NCI-H2196 (cell line): ENCODE measurements around the gene GFPT2.

ENCODE experiments used
- DNase-seq: peaks from one replicate; lab custom pipeline; 2025; ENCODE audit not compliant: unreplicated experiment; lab: John Stamatoyannopoulos, UW

GFPT2 gene

DNA sequence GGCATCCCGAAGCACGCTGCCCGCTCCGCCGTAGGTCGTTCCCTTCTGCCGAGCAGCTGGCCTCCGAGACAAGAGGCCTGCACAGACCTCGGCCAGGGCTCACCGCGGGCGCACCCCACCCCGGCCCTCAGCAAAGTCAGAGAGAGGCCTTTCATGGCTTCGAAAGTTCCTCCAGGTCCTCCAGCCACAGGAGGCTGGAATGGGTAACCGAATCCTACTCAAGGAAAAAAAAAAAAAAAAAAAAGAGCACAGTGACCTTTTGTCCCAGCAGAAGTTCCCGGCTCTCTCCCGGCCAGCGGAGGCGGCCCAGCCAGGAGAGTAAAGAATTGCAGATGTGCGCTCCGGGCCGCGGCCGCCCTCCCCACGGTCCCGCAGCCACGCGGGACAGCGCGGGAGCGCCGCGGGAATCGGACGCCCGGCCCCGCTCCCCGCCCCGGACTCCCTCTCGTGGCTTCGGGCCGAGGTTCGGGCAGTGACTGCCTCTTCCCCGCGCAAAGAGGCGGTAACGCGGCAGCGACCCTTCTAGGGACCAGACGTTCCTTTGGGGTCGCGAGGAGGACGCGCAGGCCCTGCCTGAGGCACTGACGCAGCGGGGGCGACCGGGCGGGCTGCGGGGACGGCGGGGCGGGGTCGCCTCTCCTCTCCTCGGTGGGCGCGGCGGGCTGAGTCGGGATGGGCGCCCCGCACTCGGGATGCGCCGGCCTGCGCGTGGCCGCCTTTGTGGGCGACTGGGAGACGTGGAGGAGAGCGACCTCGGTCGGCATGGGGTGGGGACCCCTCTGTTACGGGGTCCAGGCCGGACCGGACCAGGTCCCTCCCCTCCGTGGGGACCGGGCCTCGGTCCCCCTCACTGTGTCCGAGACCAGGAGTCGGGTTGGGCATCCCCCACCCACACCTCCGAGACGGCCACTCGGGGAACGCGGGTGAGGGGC is 754 bp downstream of the GFPT2 start:
- DNase-seq = no peak

DNA sequence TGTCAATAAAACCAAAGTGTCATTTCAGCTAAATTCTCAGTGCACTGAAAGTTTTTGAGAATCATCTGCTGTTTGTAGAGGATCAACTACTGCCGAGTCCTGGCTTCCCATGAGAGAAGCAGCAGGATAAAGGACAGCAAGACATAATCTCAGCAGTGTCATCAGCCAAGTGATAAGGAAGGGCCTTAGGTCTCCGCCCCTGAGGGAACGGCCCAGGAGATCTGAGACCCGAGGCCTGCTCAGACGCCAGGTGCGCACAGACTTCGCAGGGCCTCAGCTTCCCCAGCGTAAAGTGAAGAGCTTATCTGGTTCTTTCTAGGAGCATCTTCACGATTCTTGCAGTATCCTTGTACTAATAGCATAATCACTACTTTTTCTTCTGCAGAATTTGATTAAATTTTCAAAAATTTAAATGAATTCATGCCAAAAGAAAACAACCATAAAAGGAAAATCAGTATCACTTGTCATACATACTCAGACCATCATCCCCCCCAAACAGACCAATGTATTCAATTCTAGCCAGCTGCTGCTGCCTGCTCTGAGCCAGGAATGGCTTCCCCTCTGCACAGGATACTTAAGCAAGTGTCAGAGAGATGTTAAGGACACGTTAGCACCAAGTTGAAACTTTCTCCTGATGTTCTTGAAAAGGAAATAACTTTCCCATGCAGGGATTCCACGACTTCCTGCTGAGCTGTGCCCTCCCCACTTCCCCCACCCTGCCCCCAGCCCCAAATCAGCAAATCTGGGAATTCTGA is 2.2 kb downstream of the GFPT2 start:
- DNase-seq = no peak

DNA sequence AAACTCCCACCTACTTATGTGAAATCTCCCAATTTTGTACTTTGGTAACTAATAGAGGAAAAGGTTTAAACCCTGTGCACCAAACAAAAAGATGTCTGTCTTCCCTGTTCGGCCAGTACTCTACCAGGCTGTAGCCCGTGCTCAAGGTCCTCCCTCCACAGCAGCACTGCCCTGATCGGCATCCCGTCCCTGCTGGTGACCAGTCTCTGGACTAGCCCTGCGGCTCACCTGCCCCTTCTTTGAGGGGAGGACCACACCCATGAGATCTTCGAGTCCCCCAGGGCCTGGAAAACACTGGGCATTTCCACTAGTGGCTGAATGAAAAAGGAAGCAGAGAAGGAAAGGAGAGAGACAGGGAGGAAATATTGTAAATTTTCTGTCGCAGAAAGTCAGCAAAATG is 2.8 kb downstream of the GFPT2 start:
- no peak for DNase-seq

DNA sequence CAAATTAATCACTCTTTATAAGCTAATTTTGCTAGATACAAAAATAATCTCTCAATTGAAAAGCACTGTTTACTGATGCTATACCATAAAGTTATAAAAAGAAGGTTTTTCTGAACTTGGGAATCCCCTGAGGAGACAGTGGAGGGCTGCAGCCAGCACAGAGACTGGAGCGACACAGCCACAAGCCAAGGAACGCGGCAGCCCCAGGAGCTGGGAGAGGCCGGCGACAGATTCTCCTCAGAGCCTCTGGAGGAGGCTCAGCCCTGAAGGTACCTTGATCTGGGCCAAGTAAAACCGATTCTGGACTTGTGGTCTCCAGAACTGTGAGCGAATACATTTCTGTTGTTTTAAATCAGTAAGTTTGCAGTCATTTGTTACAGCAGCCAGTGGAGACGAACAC is 3.7 kb downstream of the GFPT2 start:
- DNase-seq = no peak

DNA sequence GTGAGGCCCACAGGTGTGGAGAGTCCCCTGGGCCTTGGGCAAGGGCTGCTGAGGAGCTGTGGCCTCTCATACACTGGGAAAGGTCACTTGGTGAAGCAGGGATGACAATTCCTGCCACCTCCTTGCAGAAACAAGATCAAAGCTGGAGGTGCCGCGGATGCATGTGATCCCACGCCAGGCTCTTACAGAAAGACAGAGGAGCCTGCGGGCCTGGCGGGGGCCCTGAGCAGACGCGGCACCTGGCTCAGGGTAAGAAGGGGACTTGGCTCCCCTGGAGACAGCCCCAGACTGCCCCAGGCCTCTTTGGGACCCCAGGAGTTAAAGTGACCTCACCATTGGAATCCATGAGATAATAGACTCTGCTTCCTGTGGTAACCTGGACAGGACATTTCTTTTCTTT is 4.8 kb downstream of the GFPT2 start:
- DNase-seq = no peak

DNA sequence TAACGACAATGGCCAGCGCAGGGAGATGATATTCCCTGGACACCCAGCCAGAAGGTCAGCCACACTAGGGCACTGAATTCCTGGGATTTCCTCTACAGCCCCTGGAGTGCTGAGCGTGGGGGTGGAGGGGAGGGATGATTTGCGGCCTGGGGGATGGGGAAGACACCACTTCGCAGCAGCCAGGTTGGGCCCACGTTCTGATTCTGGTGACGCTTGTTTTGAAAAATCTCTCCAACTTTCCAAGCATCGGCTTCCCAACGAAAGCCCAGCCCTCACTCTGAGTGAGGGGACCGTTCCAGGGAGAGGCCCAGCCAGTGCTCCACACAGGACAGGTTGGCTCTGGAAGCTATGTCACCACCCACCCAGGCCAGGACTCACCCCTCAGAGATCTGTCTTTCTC is 5.4 kb downstream of the GFPT2 start:
- DNase-seq = no peak

DNA sequence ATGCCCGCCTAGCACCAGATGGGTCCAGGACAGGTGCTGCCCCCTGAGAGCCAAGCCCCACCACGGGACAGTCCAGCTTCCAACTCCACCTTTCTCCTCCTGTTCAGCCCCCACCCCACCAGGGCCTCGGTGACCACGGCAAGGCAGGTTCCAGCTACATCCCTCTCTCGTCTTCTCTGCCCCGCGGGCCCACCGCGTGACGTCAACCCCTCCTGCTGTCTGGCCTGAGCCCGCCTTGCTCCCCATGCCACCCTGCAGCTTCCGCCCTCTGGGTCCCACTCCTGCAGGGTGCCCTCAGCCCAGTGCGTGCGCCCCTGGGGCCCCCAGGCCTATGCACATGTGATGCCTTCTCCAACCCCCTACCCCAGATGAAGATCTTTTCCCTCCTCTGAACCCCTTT is 6.8 kb downstream of the GFPT2 start:
- no peak for DNase-seq

DNA sequence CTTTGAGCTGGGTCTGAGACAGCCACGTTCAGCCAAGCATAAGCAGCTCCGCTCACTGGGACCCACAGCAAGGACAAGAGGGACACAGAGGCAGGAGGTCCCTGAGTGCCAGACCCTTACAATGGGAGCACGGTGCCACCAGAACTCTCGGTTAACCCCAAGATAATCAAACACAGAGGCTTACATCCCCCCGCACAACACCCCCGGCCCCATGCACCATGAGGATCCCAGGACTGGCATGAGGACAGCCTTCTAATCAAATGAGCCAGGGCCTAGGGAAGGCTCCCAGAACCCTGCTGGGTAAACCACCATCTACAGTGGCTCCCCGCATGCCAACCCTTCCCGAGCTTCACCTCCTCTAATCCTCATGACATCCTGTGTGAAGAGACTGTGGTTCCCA is 7.4 kb downstream of the GFPT2 start:
- no peak for DNase-seq

DNA sequence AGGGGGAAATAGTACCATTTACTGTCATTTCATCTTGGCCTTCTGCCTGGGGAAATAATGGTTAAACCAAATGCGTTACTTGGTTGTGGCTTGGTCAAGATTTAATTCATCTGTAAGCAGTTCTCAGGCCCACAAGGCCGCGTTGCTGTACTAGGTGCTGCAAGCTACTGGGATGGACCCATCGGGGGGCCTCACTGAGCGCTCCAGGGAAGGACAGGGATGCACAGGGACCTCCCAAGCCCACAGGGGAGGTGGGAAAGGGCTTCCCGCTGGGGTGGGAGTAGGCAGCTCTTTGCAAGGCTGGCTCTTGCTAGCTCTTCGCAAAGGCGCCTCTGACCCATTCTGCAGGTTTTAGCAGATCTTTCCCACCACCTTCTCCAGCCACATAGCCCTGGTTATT is 8.0 kb downstream of the GFPT2 start:
- DNase-seq = no peak

DNA sequence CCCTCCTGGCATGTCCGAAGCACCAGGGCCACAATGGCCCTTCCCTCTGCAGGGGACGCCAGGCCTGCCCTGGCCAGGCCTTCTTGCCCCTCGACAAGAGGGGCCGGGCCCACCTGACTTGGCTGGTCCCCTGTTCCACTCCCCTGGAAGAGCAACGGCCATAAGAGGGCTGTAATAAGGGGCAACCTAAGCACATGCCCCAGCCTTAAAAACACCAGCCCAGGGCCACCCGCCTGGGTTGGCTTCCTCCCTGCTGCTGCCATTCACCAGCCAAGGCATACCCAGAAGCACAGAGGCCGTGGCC is 8.5 kb downstream of the GFPT2 start:
- DNase-seq = no peak

DNA sequence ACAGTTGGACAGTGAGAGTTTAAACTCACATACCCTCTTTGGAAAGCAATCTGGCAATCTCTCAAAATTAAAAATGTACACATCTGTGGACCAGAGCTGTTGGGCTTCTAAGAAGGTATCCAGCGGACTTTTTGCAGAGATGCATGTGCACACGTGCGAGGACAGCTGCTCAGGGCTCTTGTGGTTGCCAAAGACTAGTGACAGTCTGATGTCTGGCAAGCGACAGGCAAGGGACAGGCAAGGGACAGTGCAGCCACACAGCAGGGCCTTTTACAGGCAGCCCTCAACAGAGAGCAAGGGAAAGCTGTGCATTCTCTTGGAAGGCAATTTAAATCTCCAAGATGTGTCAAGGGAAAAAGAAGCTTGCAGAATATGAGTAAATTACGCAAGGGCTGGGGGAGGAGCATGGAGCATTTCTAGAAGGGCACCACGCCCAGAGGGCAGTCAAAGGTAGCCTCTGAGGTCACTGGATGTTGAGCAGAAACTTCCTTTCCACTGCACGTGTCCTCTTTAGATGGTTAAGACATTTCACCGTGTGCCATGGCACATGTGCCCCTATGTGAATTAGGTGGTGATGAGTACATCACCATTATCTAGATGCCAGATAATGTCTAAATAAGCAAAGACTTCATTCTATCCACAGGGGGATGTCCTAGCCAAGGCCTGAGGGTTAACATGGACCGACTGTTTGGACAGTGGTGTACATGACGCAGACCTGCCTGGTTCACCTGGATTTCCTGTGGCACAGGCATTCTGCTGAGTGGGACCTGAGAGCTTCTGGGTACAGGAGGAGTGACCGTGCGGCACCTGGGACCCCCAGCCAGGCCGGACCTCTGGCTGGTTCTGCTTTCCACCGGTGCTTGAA is 9.1 kb downstream of the GFPT2 start:
- DNase-seq = no peak

DNA sequence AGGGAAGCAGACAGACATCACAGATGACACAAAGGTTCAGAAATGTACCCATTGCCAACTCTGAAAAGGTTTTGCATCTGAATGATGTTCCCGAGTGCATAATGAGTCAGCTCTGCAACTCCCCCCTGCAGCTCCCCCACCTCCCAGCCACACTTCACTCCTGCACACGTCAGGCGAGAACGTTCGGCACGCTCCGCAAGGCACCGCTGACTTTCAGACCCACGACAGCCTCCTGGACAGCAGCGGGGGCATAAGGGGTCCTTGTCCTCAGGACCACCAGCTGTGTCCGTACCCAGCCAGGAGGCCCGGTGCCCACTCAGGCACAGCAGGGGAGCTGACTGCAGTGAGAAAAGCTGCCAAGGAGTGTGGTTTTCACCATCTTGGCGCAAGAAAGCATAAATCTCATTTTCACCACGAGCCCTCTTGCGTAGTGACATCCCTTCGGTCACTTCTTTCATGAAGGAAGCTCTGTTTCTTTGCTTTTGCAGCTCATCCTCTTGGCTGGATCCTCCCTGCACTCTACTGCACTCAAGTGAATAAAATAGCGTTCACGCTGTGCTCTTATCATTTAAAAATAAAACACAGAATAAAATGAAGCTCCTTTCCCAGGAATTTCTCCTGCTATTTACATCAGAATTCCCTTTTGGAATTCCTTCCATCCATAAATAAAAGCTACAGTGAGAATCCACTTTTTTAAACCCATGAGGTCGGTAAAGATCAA is 9.9 kb downstream of the GFPT2 start:
- no peak for DNase-seq

DNA sequence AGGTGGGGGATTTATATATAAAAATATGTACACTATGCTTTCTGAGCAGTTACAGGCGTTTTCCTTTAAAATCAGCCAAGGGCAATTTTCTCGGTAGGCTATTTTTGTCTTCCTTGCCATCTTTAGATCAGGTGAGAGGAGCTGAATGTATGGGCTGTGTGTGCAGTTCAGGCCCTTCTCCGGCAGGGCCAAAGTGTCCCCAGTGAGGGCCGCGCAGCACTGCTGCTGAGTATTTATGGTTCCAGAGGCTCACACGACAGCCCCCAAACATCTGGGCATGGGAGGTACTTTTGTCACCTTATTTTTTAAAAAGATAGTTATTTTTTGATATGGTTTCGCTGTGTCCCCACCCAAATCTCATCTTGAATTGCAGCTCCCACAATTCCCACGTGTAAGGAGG is 11.5 kb downstream of the GFPT2 start:
- DNase-seq = no peak

DNA sequence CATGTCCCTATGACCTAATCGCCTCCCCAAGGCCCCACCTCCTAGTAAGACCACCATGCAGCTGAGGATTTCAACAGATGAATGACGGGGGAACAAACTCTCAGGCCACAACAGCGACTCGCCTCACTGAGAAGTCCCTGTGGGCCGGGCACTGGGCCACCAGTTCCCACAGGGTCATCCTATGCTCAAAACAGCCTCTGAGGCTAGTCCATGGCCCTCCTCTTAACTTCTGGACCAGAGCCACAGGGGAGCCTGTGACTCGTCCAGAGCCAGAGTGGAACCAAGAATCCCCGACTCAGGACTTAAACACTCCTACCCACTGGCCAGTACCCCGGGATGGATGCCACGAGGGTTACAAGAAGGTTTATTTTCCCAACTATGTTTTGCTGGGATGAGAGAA is 12.3 kb downstream of the GFPT2 start:
- DNase-seq = no peak

DNA sequence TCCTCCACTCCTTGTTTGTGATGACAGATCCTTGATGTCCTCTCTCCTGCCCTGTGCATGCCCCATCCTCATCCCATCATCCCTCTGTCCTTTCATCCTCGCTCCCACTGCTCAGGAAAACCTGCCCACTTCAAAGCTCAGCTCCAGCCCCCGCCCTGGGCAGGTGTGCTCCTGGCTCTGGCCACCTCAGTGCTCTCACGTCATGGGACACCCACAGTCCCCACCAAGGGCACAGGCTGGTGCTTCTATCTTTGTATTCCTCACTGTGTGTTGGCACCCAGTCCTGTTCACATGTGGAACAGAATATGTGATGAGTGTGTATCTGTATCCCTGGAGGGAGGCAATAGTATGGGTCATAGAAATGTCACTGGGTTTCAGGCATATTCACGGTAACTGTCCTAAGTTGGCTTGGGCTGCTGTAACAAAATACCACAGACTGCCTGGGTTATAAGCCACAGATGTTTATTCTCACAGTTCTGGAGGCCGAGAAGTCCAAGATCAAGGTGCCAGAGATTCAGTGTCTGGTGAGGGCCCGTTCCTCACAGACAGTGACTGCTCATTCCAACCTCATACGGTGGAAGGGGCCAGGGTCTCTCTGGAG is 13.5 kb downstream of the GFPT2 start:
- no peak for DNase-seq

DNA sequence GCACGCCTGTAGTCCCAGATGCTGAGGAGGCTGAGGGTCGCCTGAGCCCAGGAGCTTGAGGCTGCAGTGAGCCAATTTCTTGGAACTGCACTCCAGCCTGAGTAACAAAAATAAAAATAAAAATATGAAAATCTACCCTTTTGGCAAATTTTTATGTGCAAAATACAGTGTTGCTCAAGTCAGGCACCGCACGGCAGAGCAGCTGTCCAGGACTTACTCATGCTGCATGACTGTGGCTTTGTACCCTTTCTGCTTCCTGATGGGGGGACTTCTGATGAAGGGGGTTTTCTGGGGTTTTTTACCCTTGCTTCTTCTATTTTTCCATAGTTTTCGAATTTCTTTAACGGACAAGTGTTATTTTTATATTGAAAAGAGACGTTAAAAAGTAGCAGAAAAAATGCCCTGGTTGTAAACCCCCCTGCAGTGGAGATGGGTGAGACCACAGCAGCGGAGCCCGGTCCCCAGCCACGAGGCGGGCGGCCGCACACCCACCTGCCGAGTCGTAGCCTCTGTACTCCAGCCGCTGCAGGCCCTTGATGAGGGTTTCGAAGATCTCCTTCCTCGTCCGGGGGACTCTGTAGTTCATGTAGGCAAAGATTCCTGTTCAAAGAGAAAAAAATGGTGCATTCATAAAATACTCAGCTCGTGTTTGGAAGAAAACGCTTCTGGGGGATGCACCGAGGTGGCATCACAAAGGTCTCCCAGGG is 15.0 kb downstream of the GFPT2 start:
- DNase-seq = no peak

DNA sequence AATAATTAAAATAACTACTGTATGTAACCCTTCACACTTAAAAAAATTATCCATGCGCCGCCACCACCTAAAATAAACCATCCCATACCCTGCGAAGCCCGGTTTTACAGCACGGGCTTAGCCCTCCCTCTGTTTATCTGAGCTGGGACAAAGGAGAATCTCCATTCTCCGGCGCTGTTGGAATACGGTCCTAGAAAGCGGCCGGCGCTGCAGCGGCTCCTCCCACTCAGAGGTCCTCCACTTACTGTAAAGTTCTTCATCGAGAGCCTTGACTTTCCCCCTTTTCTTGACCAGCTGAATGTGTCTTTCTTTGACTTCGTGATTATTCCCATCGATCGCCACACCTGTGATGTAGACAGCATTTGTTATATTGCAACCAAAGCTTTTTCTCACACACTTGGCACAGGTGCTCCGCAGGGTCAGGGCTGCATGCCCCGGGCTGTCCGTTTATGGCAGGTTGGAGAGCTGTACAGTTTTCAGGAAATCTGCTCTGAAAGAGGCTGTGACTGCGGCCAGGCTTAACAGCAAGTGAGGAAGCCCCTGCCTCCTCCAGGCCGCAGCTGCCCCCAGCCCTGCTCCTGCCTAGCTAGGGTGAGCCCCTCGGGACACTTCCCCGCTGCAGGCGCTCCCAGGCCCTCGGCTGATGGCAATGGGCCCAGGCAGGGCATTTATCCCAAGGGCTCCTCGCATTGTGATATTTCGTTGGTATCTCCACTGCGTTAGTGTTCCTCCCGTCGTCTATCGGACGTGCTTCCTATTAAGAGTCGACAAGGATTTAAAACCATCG is 16.7 kb downstream of the GFPT2 start:
- no peak for DNase-seq

DNA sequence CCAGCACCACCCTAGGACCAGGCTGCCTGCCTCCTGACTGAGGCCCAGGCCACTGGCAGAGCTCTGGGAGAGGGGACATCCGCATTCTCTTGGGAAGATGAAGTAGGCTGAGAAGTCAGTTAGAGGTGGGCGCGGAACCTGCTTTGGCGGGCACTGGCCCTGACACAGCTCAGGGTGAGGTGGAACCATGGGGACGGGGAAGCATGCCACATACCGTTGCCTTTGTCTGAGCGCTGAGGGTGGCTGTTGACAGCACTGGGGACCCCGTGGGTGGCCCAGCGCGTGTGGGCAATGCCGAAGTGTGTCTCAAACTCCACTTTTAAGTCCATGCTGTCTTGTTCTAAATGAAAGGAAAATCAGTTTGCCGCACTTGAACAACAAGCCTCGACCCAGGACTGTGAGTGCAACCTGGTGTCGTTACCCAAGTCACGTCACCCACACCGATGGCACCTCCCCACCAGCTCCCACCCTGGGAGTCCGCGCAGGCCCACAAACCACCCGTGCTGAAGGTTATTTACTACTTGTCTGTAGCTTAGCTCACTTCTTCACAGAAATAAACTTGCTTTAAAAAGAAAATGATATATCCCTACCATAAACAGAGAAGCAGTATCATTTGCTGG is 17.4 kb downstream of the GFPT2 start:
- DNase-seq = no peak
